Activated naive CD8-positive, alpha-beta T cell treated with anti-CD3 and anti-CD28 coated beads, Interleukin-2, amount 10 ng/mL, durations not matched to agents 7 days and 5 days (primary cell): Measurements from ENCODE around the gene CD1C. TPM values are rescaled to one million over a fixed set of nuclear protein-coding genes. Genes with fewer than 3 reads are reported as not detected.
"Not testable (repeated sequence)": the region's sequence is repeated elsewhere in the genome, so short reads cannot be mapped to it uniquely, and the experiment has no call there.

ENCODE experiments used
- ATAC-seq: fragments of 150-1000 bp; cut with Tn5 transposase; one replicate; pipeline ENCODE4 v1.10.0; 2021; ENCODE audit warnings: low read depth, moderate library complexity
- POLR2A ChIA-PET: fragments of 350-600 bp; sonication (Branson Sonifier 250); formaldehyde crosslinking; loops from one replicate; lab custom pipeline; 2021; ENCODE audit warnings: antibody characterized with exemption; lab: Charles Lee
- DNase-seq: peaks from one replicate; pipeline ENCODE4 v3.0.0; 2021
- H3K27ac Mint-ChIP-seq: one replicate; pipeline ENCODE4 v1.8.0; 2022; ENCODE audit warnings: mild to moderate bottlenecking, mixed read lengths
- H3K27me3 Mint-ChIP-seq: one replicate; pipeline ENCODE4 v1.8.0; 2022; ENCODE audit warnings: mild to moderate bottlenecking, moderate library complexity, mixed read lengths
- H3K36me3 Mint-ChIP-seq: one replicate; pipeline ENCODE4 v1.8.0; 2021; ENCODE audit warnings: mild to moderate bottlenecking, mixed read lengths
- H3K4me1 Mint-ChIP-seq: one replicate; pipeline ENCODE4 v1.8.0; 2021; ENCODE audit warnings: mixed read lengths
- H3K4me3 Mint-ChIP-seq: one replicate; pipeline ENCODE4 v1.8.0; 2022; ENCODE audit warnings: mild to moderate bottlenecking, moderate library complexity, mixed read lengths
- H3K9me3 Mint-ChIP-seq: one replicate; pipeline ENCODE4 v1.8.0; 2021; ENCODE audit warnings: mixed read lengths
- total RNA-seq, 2 experiments: library from RNA; stranded (reverse); gene quantifications; one replicate each; pipeline ENCODE4 v1.2.3, GENCODE V29; 2021

Gene CD1C
- total RNA-seq, 2 experiments from 2014 or later = not detected

DNA sequence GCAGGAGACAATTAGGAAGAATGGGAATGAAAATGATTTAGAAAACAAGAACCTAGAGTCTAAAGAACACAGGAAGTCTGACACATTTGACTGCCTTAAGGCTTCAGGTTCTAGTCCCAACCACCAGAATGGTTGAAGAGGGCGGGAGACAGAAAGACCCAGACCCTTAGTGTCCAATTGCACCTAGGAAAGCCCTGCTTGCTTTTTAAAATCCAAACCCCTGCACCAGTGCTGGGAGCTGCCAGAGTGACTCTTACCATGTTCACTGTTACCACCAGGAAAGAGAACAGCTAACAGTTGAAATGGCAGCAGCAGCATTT is 41.3 kb downstream of the CD1C start:
- Mint-ChIP-seq H3K4me1 (peaks cover 10% of the 10 kb centered on the region), H3K36me3 (no peaks in the 10 kb centered on the region), H3K27me3 (peaks cover 3% of the 10 kb centered on the region), H3K9me3 (no peaks in the 10 kb centered on the region), H3K27ac (no peak overlapping the region), H3K4me3 (no peak overlapping the region)
- POLR2A ChIA-PET = no interaction called here
- ATAC-seq (no peak), DNase-seq (no peak)

GRCh38 chr1:158331481-158332150 is 41.9 kb downstream of the CD1C start, which contains the start of gene CD1B:
TSS of gene CD1B (minus strand) at chr1:158331531. CDS start at chr1:158331423, 108 bp downstream.
- Mint-ChIP-seq H3K9me3 (no peaks in the 10 kb centered on the region), H3K4me3 (no peak within 1 kb of the TSS), H3K27ac (no peak within 1 kb of the TSS), H3K36me3 (no peaks in the 10 kb centered on the region), H3K4me1 (peaks cover 10% of the 10 kb centered on the region), H3K27me3 (peaks cover 3% of the 10 kb centered on the region)
- DNase-seq = no peak
- POLR2A ChIA-PET = no interaction called here
- ATAC-seq = no peak

DNA sequence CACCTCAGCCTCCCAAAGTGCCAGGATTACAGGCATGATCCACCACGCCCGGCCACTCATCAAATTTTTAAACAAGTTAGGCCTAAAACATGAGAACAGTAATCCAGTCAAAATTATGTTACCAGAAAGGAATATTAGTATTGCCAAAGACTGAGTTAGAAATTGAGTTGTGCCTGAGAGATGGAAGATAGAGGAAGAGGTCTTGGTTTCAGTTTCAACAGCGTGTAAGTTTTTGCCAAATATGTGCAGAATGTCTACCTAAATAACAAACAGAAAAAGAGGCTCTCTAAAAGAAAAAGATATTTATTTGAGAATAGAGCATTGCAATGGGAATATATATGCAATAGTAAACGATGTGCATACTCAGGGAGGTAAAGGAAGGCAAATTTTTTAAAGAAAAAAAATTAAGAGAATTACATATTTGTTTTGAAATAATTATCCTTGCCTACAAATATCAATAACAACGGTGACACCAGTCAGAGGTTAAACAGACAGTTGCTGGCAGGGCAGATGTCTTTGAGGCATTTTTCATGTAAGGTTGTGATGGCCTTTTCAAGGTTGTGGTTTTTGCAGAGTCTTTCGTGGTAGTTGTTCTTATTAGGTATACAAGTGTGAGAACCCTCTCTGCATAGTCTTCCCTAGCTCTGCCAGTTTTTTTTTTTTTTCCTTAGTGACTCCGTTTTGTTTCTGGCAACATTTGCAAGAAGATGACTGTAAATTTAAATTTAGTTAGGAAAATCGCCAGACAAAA is 43.9 kb downstream of the CD1C start:
- Mint-ChIP-seq H3K27ac (no peak overlapping the region), H3K27me3 (peaks cover 3% of the 10 kb centered on the region), H3K4me3 (no peak overlapping the region), H3K9me3 (peaks cover 1% of the 10 kb centered on the region), H3K4me1 (peaks cover 10% of the 10 kb centered on the region), H3K36me3 (no peaks in the 10 kb centered on the region)
- ATAC-seq (no peak), DNase-seq (no peak)
- POLR2A ChIA-PET = no interaction called here

- no peak overlapping the region for H3K4me3 Mint-ChIP-seq
- POLR2A ChIA-PET = no interaction called here
- H3K4me1 Mint-ChIP-seq = peaks cover 10% of the 10 kb centered on the region
- H3K27me3 Mint-ChIP-seq = peaks cover 3% of the 10 kb centered on the region
- peaks cover 1% of the 10 kb centered on the region for H3K9me3 Mint-ChIP-seq
- ATAC-seq (no peak), DNase-seq (no peak)
- H3K27ac Mint-ChIP-seq = no peak overlapping the region
- no peaks in the 10 kb centered on the region for H3K36me3 Mint-ChIP-seq
Measured at GRCh38 chr1:158334526-158335212, 44.9 kb downstream of the CD1C start.

GRCh38 chr1:158335213-158335532 is 45.5 kb downstream of the CD1C start:
- H3K36me3 Mint-ChIP-seq = no peaks in the 10 kb centered on the region
- H3K27me3 Mint-ChIP-seq = peaks cover 3% of the 10 kb centered on the region
- H3K4me3 Mint-ChIP-seq = no peak overlapping the region
- DNase-seq (no peak), ATAC-seq (no peak)
- H3K27ac Mint-ChIP-seq = no peak overlapping the region
- peaks cover 1% of the 10 kb centered on the region for H3K9me3 Mint-ChIP-seq
- POLR2A ChIA-PET = no interaction called here
- peaks cover 10% of the 10 kb centered on the region for H3K4me1 Mint-ChIP-seq

- ATAC-seq, DNase-seq, POLR2A ChIA-PET, H3K27ac Mint-ChIP-seq, H3K27me3 Mint-ChIP-seq, H3K4me3 Mint-ChIP-seq, H3K9me3 Mint-ChIP-seq, H3K36me3 Mint-ChIP-seq: not testable (repeated sequence)
- H3K4me1 Mint-ChIP-seq = peaks cover 10% of the 10 kb centered on the region
Measured at GRCh38 chr1:158336413-158336812, 46.7 kb downstream of the CD1C start.

Other genes with a start within 250 kb of the CD1C start
- gene CD1D, start 109.0 kb upstream of the CD1C start, total RNA-seq = not detected
- under 1 TPM in 1 of 2 experiments, not detected in 1; 0.20 TPM for gene CD1A, start 35.5 kb upstream of the CD1C start, total RNA-seq
- gene CD1B, start 41.6 kb downstream of the CD1C start, total RNA-seq = not detected
- not detected for gene CD1E, start 64.0 kb downstream of the CD1C start, total RNA-seq
- gene OR10T2, start 109.5 kb downstream of the CD1C start, total RNA-seq = not detected
- gene OR10K2, start 136.3 kb downstream of the CD1C start, total RNA-seq = not detected
- not detected for gene OR10K1, start 171.9 kb downstream of the CD1C start, total RNA-seq
- not detected for gene OR10R2, start 182.3 kb downstream of the CD1C start, total RNA-seq